Ectodermal cell (in vitro differentiated cells): ENCODE results near the gene TBC1D1.

Experiments
- H3K27ac ChIP-seq: 2 replicates; pipeline ENCODE4 v1.7.0; 2013; ENCODE audit warnings: mild to moderate bottlenecking, low read depth, low read length; ENCODE audit not compliant: insufficient read depth, poor library complexity, severe bottlenecking
- H3K27me3 ChIP-seq: 2 replicates; pipeline ENCODE4 v1.7.0; 2013; ENCODE audit warnings: mild to moderate bottlenecking, low read length; ENCODE audit not compliant: insufficient read depth, control insufficient read depth, poor library complexity, severe bottlenecking
- H3K36me3 ChIP-seq: one replicate; pipeline ENCODE4 v1.7.0; 2013; ENCODE audit warnings: low read length; ENCODE audit not compliant: control insufficient read depth, insufficient read depth
- H3K4me1 ChIP-seq: one replicate; pipeline ENCODE4 v1.7.0; 2013; ENCODE audit warnings: low read length; ENCODE audit not compliant: control insufficient read depth, insufficient read depth
- H3K4me3 ChIP-seq: 2 replicates; pipeline ENCODE4 v1.7.0; 2013; ENCODE audit warnings: low read depth, low read length, control low read depth; ENCODE audit not compliant: insufficient read depth
- H3K9me3 ChIP-seq: 2 replicates; pipeline ENCODE4 v1.7.0; 2013; ENCODE audit warnings: mild to moderate bottlenecking, low read length, moderate library complexity; ENCODE audit not compliant: control insufficient read depth
- WGBS, 2 experiments: methylation state at CpG; one replicate each; pipeline ENCODE4 v1.1.7; 2013; ENCODE audit warnings: missing lambda C conversion rate in 2 of 2; 5-methylcytosine and 5-hydroxymethylcytosine counted together

Gene TBC1D1

GRCh38 chr4:38082424-38083385 is 191.8 kb downstream of the TBC1D1 start:
- H3K36me3 ChIP-seq = no peaks in the 10 kb centered on the region
- H3K27ac ChIP-seq = no peak overlapping the region
- peaks cover 12% of the 10 kb centered on the region for H3K4me1 ChIP-seq
- 93 to 95% methylated on average over 11 of the region's 11 CpGs for WGBS, 2 experiments
- no peaks in the 10 kb centered on the region for H3K27me3 ChIP-seq
- no peaks in the 10 kb centered on the region for H3K9me3 ChIP-seq
- no peak overlapping the region for H3K4me3 ChIP-seq

GRCh38 chr4:38084877-38085711 is 194.2 kb downstream of the TBC1D1 start:
- Histone ChIP-seq H3K27ac (no peak overlapping the region), H3K9me3 (no peaks in the 10 kb centered on the region), H3K4me1 (peaks cover 12% of the 10 kb centered on the region), H3K4me3 (no peak overlapping the region), H3K27me3 (no peaks in the 10 kb centered on the region), H3K36me3 (no peaks in the 10 kb centered on the region)
- WGBS, 2 experiments = 89 to 93% methylated on average over 13 of the region's 13 CpGs

GRCh38 chr4:38085751-38086150 is 194.9 kb downstream of the TBC1D1 start:
- Histone ChIP-seq H3K27ac (no peak overlapping the region), H3K4me3 (no peak overlapping the region), H3K27me3 (no peaks in the 10 kb centered on the region), H3K36me3 (no peaks in the 10 kb centered on the region), H3K9me3 (no peaks in the 10 kb centered on the region), H3K4me1 (peaks cover 12% of the 10 kb centered on the region)
- 92 to 93% methylated on average over 4 of the region's 4 CpGs for WGBS, 2 experiments

- Histone ChIP-seq H3K4me1 (peaks cover 12% of the 10 kb centered on the region), H3K27me3 (no peaks in the 10 kb centered on the region), H3K27ac (no peak overlapping the region), H3K9me3 (no peaks in the 10 kb centered on the region), H3K36me3 (no peaks in the 10 kb centered on the region), H3K4me3 (no peak overlapping the region)
- WGBS, 2 experiments = 63 to 65% methylated on average over 9 of the region's 9 CpGs
Measured at GRCh38 chr4:38086151-38086848, 195.4 kb downstream of the TBC1D1 start.

GRCh38 chr4:38086849-38087226 is 196.0 kb downstream of the TBC1D1 start:
- H3K4me3 ChIP-seq = no peak overlapping the region
- no peaks in the 10 kb centered on the region for H3K36me3 ChIP-seq
- peaks cover 12% of the 10 kb centered on the region for H3K4me1 ChIP-seq
- H3K27me3 ChIP-seq = no peaks in the 10 kb centered on the region
- 72 to 74% methylated on average over 2 of the region's 2 CpGs for WGBS, 2 experiments
- H3K9me3 ChIP-seq = no peaks in the 10 kb centered on the region
- H3K27ac ChIP-seq = no peak overlapping the region

- no peaks in the 10 kb centered on the region for H3K27me3 ChIP-seq
- H3K4me1 ChIP-seq = peaks cover 12% of the 10 kb centered on the region
- no peak overlapping the region for H3K4me3 ChIP-seq
- H3K36me3 ChIP-seq = no peaks in the 10 kb centered on the region
- no peaks in the 10 kb centered on the region for H3K9me3 ChIP-seq
- H3K27ac ChIP-seq = no peak overlapping the region
Measured at GRCh38 chr4:38088321-38088720, 197.4 kb downstream of the TBC1D1 start.

- no peak overlapping the region for H3K27ac ChIP-seq
- H3K27me3 ChIP-seq = no peaks in the 10 kb centered on the region
- no peak overlapping the region for H3K4me3 ChIP-seq
- peaks cover 18% of the 10 kb centered on the region for H3K4me1 ChIP-seq
- 81 to 88% methylated on average over 3 to 4 of the region's 4 CpGs for WGBS, 2 experiments
- no peaks in the 10 kb centered on the region for H3K36me3 ChIP-seq
- no peaks in the 10 kb centered on the region for H3K9me3 ChIP-seq
Measured at GRCh38 chr4:38089961-38090360, 199.1 kb downstream of the TBC1D1 start.

- 94 to 95% methylated on average over 7 of the region's 7 CpGs for WGBS, 2 experiments
- H3K4me1 ChIP-seq = peaks cover 18% of the 10 kb centered on the region
Measured at GRCh38 chr4:38090455-38091246, 199.8 kb downstream of the TBC1D1 start.

GRCh38 chr4:38091636-38092035 is 200.8 kb downstream of the TBC1D1 start:
- 94 to 98% methylated on average over 1 of the region's 1 CpG for WGBS, 2 experiments
- Histone ChIP-seq H3K4me1 (peaks cover 11% of the 10 kb centered on the region), H3K27ac (no peak overlapping the region), H3K36me3 (no peaks in the 10 kb centered on the region), H3K9me3 (no peaks in the 10 kb centered on the region), H3K4me3 (no peak overlapping the region), H3K27me3 (no peaks in the 10 kb centered on the region)

More at GRCh38 chr4:38090455-38091246, 199.8 kb downstream of the TBC1D1 start:
- H3K36me3 ChIP-seq = no peaks in the 10 kb centered on the region
- H3K4me3 ChIP-seq = no peak overlapping the region
- H3K27me3 ChIP-seq = no peaks in the 10 kb centered on the region
- no peaks in the 10 kb centered on the region for H3K9me3 ChIP-seq
- H3K27ac ChIP-seq = no peak overlapping the region
